Fibroblast of skin of left biceps (primary cell): ENCODE results near the gene TSPAN9.

Experiments
- DNase-seq, 2 experiments: peaks; one replicate each; pipeline ENCODE4 v3.0.0-alpha.2; 2013; ENCODE audit warnings: low read depth in 2 of 2

TSPAN9 gene

GRCh38 chr12:3295646-3296408 is 218.6 kb downstream of the TSPAN9 start:
- no peak for DNase-seq

DNA sequence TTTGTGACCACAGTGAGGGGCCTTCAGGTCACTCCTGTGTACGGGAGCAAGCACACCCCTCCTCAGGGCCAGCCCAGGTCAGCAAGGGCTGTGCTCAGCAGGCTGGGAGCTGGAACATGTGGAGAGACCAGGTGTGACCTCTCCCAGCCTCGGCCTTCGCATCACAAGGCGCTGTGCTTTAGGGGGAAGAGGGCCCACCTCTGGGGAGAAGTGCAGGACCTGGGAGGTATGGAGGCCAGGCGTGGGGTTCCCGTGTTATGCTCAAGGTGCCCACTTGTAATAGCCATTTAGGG is 219.2 kb downstream of the TSPAN9 start:
- no peak for DNase-seq

GRCh38 chr12:3298603-3299002 is 221.4 kb downstream of the TSPAN9 start:
- no peak for DNase-seq

DNA sequence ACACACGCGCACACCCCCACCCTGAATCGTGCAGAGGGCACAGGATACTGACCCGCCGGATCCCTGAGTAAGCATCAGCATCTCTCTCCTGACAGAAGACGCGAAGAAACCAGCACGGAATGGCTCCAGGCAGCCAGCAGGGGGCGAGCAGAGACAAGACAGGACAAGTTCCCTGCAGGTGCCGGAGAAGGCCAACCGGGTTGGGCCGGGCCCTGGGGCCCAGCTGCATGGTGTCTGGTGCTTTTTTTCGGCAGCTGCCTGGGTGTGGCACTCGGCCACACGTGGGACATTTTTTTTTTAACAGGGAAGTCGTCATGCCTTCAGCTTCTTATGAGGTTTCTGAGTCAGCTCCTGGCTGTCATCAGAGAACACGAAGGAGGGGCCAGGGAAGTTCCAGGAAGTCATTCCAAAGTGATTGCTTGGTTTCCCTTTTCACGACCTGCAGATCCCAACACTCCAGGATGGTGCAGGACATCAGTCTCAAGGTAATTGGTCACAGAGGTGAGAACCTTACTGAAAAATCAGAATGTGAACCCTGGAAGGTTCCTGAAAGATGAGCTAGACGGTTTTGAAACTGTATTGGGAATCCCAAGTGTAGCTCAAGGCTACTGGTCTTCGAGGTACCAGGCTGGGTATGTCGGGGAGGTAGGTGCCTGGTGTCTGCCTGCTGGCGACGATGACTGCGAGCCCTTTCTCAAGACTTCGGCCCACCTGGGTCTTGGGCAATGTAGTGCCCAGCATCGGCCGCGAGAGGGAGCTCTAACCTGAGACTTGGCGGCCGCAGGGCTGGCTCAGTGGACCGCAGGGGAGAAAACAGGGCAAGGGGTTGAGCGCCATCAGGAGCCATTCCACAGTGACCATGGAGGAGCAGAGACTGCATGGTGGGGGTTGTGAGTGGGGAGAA is 223.0 kb downstream of the TSPAN9 start:
- DNase-seq, result peak; percentile 69

- no peak for DNase-seq
Measured at GRCh38 chr12:3300833-3301401, 223.7 kb downstream of the TSPAN9 start.

GRCh38 chr12:3302401-3303041 is 225.3 kb downstream of the TSPAN9 start:
- peak; percentile 35 to 37 for DNase-seq

DNA sequence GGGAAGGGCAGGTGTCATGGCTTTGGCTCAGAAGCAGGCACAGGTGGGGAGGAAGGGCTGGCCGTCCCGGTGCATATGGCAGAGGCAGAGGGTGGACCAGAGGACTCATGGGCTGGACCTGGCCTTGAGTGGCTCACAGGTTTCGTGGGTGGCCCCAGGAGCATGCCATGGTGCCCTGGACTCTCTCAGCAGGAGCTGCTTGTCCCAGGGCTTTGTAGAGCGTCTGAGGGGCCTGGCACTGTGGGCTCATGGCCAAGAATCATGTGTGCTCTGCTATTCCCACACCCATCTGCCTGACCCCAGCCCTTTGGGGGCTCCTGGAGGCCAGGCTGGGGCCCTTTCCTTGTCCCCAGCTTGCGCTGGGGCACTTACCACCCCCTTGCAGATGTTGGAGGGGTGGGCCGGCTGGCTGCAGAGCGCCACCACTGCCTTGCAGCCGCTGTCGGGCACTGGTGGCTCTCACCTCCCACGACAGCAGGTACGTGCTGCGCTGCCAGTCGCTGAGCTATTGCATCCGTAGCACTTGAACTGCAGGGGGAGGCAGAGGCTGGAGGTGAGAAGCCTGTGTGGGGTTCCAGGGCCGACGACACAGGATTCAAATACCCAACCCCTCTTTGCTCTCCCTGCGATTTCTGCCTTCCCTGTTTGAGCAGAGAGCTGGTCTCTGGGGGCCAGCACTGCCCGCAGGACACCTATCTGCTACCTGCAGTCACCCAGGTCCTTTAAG is 226.4 kb downstream of the TSPAN9 start:
- no peak for DNase-seq

GRCh38 chr12:3304436-3305165 is 227.4 kb downstream of the TSPAN9 start:
- no peak for DNase-seq

- no peak for DNase-seq
Measured at GRCh38 chr12:3305464-3305863, 228.3 kb downstream of the TSPAN9 start.

DNA sequence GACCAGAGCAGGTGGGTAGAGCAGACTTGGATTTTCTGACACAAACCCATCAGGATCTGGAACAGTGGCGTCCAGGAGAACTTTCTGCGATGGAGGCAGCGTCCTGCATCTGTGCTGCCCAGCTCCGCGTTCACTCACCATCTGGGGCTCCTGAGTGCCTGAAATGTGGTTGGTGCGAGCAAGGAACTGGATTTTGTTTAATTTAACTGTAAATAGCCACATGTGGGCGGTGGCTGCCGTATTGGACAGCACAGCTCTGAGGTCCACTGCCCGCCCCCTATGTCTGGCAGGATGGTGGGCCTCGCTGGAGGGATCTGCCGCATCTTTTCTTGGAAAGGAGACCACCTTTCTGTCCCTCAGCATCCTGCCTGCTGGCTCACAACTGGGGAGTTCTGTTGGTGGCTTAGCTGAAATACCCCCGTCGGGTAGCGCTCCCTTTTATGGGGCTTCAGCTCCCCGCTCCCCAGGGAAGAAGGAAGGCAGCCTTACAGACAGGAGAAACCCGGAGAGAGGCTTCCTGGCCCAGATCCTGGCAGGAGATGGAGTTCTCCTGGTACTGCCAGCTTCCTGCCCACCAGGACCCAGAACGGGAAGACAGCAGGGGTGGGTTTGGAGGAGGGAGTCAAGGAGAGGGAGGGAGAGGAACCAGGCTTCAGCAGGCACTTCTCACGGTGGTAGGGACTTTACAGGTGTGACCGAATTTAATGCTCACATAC is 228.9 kb downstream of the TSPAN9 start:
- DNase-seq, result no peak

- DNase-seq, result no peak
Measured at GRCh38 chr12:3307389-3307788, 230.2 kb downstream of the TSPAN9 start.

DNA sequence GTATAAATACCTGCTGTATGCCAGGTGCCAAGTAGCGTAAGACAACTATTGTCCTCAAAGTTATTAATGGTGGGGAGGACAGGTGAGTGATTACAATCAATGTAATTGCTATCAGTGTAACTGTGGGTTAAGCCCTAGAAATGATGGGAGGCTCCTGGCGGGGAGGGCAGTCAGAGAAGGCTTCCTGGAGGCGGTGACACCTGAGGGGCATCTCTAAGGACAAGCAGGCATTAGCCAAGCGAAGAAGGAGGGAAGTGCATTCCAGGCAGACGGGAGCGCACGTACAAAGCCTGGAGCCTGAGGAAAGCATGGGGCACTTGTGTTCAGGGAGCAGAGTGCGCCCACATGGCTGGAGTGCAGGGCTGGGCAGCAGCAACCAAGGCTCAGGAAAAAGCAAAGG is 230.9 kb downstream of the TSPAN9 start:
- no peak for DNase-seq

DNA sequence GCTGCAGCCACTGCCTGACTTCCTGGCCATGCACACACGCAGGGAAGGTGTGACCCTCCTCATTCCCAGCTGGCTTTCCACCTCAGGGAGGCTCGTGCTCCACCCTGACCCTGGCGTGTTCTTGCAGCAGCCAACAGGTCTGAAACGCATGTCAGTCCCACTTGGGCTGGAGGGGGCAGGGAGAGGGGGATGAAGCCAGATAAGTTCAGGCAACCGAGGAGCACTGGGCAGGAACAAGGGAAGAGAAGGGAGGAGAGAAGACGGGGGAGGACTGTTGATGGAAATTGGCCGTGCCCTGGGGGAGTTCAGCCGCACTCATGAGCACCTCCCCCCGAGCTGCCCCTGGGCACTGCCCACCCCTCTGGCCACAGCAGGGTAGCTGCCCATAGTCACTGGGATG is 231.4 kb downstream of the TSPAN9 start:
- no peak for DNase-seq

GRCh38 chr12:3309805-3310204 is 232.6 kb downstream of the TSPAN9 start:
- no peak for DNase-seq

DNA sequence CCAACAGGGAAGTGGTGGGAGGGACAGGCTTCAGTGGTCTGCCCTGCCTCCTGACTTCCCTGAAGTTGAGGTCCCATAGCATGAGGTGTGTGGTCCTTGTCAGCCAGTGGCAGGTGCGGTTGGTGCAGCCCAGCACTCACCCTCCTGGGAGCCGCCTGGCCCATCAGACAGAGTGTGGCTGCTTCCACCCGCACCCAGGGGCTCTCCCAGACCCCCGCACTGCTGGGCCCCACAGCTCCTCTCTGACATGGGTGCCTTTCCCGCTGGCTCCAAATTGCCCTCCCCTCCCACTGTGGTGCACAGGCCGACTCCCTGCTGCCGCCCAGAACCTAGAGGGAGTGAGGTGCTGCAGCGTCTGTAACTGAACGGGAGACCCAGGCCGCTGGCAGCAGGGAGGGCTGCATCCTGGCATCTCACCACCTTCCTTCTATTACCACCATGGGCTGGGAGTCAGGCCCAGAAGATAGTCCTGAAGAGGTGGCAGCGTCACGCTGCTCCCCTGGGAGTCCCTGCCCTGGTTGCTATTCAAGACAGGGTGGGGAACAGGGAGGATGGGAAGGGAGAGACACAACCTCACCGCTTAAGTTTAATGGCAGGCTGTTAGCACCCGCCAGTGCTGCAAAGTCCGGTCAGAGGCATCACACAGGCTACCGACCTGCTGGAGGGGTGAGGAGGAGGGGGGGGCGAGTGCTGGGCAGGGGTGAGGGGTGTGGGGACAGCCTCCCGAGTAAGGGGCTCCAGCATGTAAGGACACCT is 233.3 kb downstream of the TSPAN9 start:
- no peak for DNase-seq

GRCh38 chr12:3311027-3311402 is 233.8 kb downstream of the TSPAN9 start:
- no peak for DNase-seq

DNA sequence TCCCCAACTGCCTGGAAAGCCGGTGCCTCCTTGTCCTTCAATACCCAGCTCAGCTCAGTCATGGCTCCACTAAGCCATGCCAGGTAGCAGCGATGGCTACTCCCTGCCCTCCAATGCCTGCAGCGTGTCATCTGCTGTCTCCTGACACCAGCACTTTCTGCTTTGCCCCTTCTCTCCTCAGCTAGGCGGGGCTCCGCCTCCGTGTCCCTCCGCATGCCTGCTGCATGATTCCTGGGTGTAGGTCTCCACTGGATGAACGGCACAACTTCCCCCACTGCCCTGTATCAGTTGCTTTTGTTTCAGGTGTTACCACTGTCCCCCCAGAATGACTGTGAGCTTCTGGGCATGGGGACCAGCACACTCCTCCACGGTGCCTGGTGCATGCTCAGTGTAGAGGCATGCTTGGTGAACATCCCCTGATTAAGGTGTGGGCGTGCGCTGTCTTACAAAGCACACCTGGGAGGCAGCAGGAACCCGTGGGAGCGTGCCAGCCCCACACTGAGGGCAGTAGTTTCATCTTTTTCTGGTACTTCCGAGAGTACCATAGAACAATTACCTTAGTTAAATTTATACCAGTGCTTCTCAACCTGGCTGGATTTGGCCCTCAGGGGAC is 234.4 kb downstream of the TSPAN9 start:
- DNase-seq, result no peak

GRCh38 chr12:3313066-3313465 is 235.9 kb downstream of the TSPAN9 start:
- no peak for DNase-seq
